Spinal cord (tissue), 10 donors: ENCODE measurements around the gene COPRS. TPM values are rescaled to one million over a fixed set of nuclear protein-coding genes. Genes with fewer than 3 reads are reported as not detected.

Experiments
- DNase-seq, 6 donors: peaks; one replicate each; pipeline versions ENCODE4 v3.0.0 to v3.0.0-alpha.2; 2013 to 2015; ENCODE audit warnings: low spot score in 6 of 6, low read depth in 4 of 6
- H3K27ac ChIP-seq: one replicate; pipeline ENCODE4 v1.5.1; 2013; ENCODE audit warnings: low read depth, low read length, control low read depth
- H3K27me3 ChIP-seq: one replicate; pipeline ENCODE4 v1.6.1; 2013; ENCODE audit warnings: low read length; ENCODE audit not compliant: control insufficient read depth, insufficient read depth
- H3K36me3 ChIP-seq: one replicate; pipeline ENCODE4 v1.6.1; 2013; ENCODE audit warnings: low read length; ENCODE audit not compliant: control insufficient read depth, insufficient read depth
- H3K4me1 ChIP-seq: one replicate; pipeline ENCODE4 v1.6.1; 2013; ENCODE audit warnings: low read length; ENCODE audit not compliant: control insufficient read depth, insufficient read depth
- H3K4me3 ChIP-seq: one replicate; pipeline ENCODE4 v1.5.1; 2013; ENCODE audit warnings: low read depth, low read length, control low read depth
- H3K9me3 ChIP-seq: one replicate; pipeline ENCODE4 v1.6.1; 2013; ENCODE audit warnings: low read length; ENCODE audit not compliant: control insufficient read depth, insufficient read depth
- WGBS: methylation state at CpG from one replicate; pipeline ENCODE4 v1.1.5; 2013; ENCODE audit warnings: missing lambda C conversion rate; ENCODE audit not compliant: insufficient coverage; 5-methylcytosine and 5-hydroxymethylcytosine counted together
- long read RNA-seq, 4 donors: transcript quantifications; one replicate each; lab custom pipeline, GENCODE V29; 2026
- polyA plus RNA-seq, 2 donors: library from polyadenylated mRNA; unstranded; fragments of 120-200 nt; gene quantifications; one replicate each; pipeline ENCODE4 v1.2.1, GENCODE V29; 2013; ENCODE audit not compliant: insufficient read length in 2 of 2
- total RNA-seq, 2 donors: library from RNA; depleted of rRNA in 1 of 2; stranded (reverse); fragments of 120-200 nt in 1 of 2; fragments of >200 nt in 1 of 2; gene quantifications; one replicate each; pipeline versions ENCODE4 v1.2.3 to v1.2.4, GENCODE V29; 2013 to 2014
- donor health status: healthy.

Gene COPRS
- total RNA-seq: 10 to 100 TPM; 36.6 to 97.4 TPM
- polyA plus RNA-seq: 10 to 100 TPM; 86.7 to 91.3 TPM
- long read RNA-seq, donor 1, transcript COPRS-201 (4 exons, 968 nt): major isoform, 71 of 90 reads
- long read RNA-seq, donor 1, partial matches to known transcripts: 14 of 90 reads
- long read RNA-seq, donor 1, other reads (novel, unspliced or antisense): 5 of 90 reads
- long read RNA-seq, donor 2, transcript COPRS-201 (4 exons, 968 nt): major isoform, 19 of 28 reads
- long read RNA-seq, donor 2, partial matches to known transcripts: 9 of 28 reads
- long read RNA-seq, donor 2, other reads (novel, unspliced or antisense): 0 of 28 reads
- long read RNA-seq, donor 3, transcript COPRS-201 (4 exons, 968 nt): major isoform, 29 of 40 reads
- long read RNA-seq, donor 3, partial matches to known transcripts: 11 of 40 reads
- long read RNA-seq, donor 3, other reads (novel, unspliced or antisense): 0 of 40 reads
- long read RNA-seq, donor 4, transcript COPRS-201 (4 exons, 968 nt): major isoform, 26 of 36 reads
- long read RNA-seq, donor 4, partial matches to known transcripts: 10 of 36 reads
- long read RNA-seq, donor 4, other reads (novel, unspliced or antisense): 0 of 36 reads

GRCh38 chr17:31858642-31859486 lies at the start of gene COPRS:
Gene COPRS (minus strand): TSS chr17:31859244. CDS start chr17:31859199, 45 bp downstream.
- H3K4me3 ChIP-seq: peak within 1 kb of the TSS; percentile 59
- DNase-seq: peak; percentile 29 to 93 (median 70)
- WGBS: under 1% methylated on average over 82 of the region's 100 CpGs
- H3K27ac ChIP-seq: peak within 1 kb of the TSS; percentile 29
- H3K4me1 ChIP-seq: peaks cover 15% of the 10 kb centered on the region
- no peaks in the 10 kb centered on the region for H3K27me3 ChIP-seq
- no peaks in the 10 kb centered on the region for H3K9me3 ChIP-seq
- H3K36me3 ChIP-seq: peaks cover 25% of the 10 kb centered on the region

DNA sequence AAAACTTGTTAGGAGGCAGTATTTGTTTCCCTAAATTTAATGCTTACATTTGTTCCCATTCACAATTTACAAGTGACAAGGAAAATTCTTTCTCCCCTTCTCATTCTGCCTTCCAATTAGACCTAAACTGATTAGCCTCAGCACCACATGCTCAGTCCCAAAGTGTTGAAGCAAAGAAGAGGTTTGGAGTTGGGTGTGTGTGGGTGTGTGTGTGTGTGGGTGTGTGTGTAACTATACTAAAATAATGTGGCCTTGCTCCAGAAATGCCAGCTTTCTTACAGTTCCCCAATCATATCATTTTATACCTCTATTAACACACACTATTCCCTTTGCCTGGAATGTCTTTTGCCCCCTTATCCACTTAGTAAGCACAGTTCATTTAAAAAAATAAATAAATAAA lies 49.3 kb upstream of the COPRS start:
- H3K27ac ChIP-seq: no peak overlapping the region
- H3K9me3 ChIP-seq: no peaks in the 10 kb centered on the region
- H3K36me3 ChIP-seq: no peaks in the 10 kb centered on the region
- no peaks in the 10 kb centered on the region for H3K27me3 ChIP-seq
- no peak for DNase-seq
- H3K4me1 ChIP-seq: no peaks in the 10 kb centered on the region
- no peak overlapping the region for H3K4me3 ChIP-seq

GRCh38 chr17:31907342-31907962 lies 48.4 kb upstream of the COPRS start:
- WGBS: 11% methylated on average over 3 of the region's 7 CpGs
- Histone ChIP-seq H3K27ac (no peak overlapping the region), H3K4me3 (no peak overlapping the region), H3K4me1 (no peaks in the 10 kb centered on the region), H3K36me3 (no peaks in the 10 kb centered on the region), H3K9me3 (no peaks in the 10 kb centered on the region), H3K27me3 (no peaks in the 10 kb centered on the region)
- DNase-seq: peak in 4 of 6 donors; percentile 17 to 71 (median 50)

DNA sequence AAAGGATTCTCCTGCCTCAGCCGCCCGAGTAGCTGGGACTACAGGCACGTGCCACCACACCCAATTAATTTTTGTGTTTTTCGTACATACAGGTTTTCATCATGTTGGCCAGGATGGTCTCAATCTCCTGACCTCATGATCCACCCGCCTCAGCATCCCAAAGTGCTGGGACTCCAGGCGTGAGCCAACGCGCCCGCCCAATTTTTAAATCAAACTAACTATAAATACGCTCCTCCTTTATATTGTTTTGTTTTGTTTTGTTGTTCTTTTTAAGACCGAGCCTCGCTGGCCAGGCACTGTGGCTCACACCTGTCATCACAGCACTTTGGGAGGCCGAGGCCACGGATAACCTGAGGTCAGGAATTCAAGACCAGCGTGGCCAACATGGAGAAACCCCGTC lies 44.4 kb upstream of the COPRS start:
- no peak overlapping the region for H3K27ac ChIP-seq
- no peaks in the 10 kb centered on the region for H3K27me3 ChIP-seq
- H3K4me1 ChIP-seq: peaks cover 3% of the 10 kb centered on the region
- no peaks in the 10 kb centered on the region for H3K9me3 ChIP-seq
- WGBS: 93% methylated on average over 5 of the region's 16 CpGs
- peaks cover 10% of the 10 kb centered on the region for H3K36me3 ChIP-seq
- no peak overlapping the region for H3K4me3 ChIP-seq
- DNase-seq: no peak

DNA sequence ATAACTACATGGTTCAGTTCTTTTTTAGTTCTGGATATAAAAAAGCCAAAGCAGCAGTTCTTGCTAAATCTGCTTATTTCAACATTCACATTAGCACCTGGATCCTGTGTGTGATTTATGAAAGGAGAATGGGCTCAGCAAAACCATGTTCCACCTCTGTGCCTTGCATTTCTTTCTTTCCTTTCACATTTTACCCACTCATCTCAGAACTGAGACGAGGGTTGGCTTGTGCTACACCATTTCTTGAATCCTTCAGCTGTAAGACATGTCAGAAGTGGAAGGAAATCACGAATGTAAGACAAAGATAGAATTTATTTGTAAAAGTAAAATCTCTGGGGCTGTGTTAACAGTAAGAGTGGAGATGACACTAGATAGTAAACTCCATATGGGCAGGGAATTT lies 43.6 kb upstream of the COPRS start:
- H3K27me3 ChIP-seq: no peaks in the 10 kb centered on the region
- peaks cover 3% of the 10 kb centered on the region for H3K4me1 ChIP-seq
- no peaks in the 10 kb centered on the region for H3K9me3 ChIP-seq
- peaks cover 17% of the 10 kb centered on the region for H3K36me3 ChIP-seq
- DNase-seq: no peak
- H3K4me3 ChIP-seq: no peak overlapping the region
- H3K27ac ChIP-seq: no peak overlapping the region
- 100% methylated on average over 1 of the region's 2 CpGs for WGBS

GRCh38 chr17:31900877-31901276 lies 41.8 kb upstream of the COPRS start:
- Histone ChIP-seq H3K9me3 (no peaks in the 10 kb centered on the region), H3K4me1 (peaks cover 3% of the 10 kb centered on the region), H3K4me3 (peak overlapping the region; percentile 94), H3K27ac (no peak overlapping the region), H3K27me3 (no peaks in the 10 kb centered on the region), H3K36me3 (peaks cover 32% of the 10 kb centered on the region)
- DNase-seq: no peak
- WGBS: 5% methylated on average over 3 of the region's 5 CpGs

DNA sequence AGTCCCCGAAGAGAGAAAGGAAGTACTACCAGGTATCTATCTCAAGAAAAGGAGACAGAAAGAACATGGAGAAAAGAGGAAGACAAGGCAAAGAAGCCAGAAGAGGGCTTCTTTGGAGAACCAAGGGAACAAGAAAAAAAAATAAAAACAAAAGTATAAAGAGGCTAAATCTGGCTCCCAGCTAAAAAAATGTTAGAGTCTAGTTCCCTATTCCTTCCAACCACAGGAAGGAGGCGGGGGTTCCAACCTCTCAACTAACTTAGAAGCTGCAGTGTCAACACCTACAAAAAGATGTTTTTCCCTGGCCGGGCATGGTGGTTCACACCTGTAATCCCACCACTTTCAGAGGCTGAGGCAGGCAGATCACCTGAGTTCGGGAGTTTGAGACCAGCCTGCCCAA lies 29.1 kb upstream of the COPRS start:
- H3K27me3 ChIP-seq: no peaks in the 10 kb centered on the region
- H3K27ac ChIP-seq: no peak overlapping the region
- no peak overlapping the region for H3K4me3 ChIP-seq
- H3K9me3 ChIP-seq: no peaks in the 10 kb centered on the region
- no peak for DNase-seq
- peaks cover 65% of the 10 kb centered on the region for H3K36me3 ChIP-seq
- no peaks in the 10 kb centered on the region for H3K4me1 ChIP-seq
- 89% methylated on average over 1 of the region's 4 CpGs for WGBS

DNA sequence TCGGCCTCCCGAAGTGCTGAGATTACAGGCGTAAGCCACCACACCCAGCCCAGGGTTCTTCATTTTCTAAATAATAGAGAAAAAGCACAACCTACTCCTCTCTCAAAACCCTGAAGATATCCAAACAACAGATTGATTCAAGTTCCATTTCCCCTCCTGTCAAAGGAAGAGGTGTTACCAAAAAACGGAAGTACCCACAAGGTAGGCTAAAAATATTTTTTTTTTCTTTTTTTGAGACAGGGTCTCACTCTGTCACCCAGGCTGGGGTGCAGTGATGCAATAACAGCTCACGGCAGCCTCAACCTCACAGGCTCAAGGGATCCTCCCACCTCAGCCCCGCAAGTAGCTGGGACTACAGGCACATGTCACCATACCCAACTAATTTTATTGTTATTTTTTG lies 23.5 kb upstream of the COPRS start:
- peaks cover 64% of the 10 kb centered on the region for H3K36me3 ChIP-seq
- H3K27ac ChIP-seq: no peak overlapping the region
- no peaks in the 10 kb centered on the region for H3K4me1 ChIP-seq
- H3K27me3 ChIP-seq: no peaks in the 10 kb centered on the region
- WGBS: 100% methylated on average over 3 of the region's 6 CpGs
- no peak for DNase-seq
- no peaks in the 10 kb centered on the region for H3K9me3 ChIP-seq
- H3K4me3 ChIP-seq: no peak overlapping the region

DNA sequence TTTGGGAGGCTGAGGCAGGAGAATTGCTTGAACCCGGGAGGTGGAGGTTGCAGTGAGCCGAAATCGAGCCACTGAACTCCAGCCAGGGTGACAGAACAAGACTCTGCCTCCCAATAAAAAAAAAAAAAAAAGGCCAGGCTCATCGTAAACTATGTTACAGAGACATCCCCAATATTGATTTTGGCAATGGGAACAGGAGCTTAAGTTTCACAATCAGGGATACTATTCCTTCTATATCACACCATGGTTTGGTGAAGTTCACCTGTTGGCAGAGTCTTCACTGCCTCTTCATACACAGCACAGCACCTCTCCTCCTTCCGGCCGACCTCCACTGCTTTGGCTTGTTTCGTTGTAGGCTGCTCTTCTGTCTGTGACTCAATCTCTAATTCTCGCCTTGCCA lies 21.3 kb upstream of the COPRS start:
- 96% methylated on average over 4 of the region's 8 CpGs for WGBS
- no peaks in the 10 kb centered on the region for H3K4me1 ChIP-seq
- H3K36me3 ChIP-seq: peaks cover 66% of the 10 kb centered on the region
- H3K4me3 ChIP-seq: no peak overlapping the region
- no peaks in the 10 kb centered on the region for H3K27me3 ChIP-seq
- DNase-seq: no peak
- H3K9me3 ChIP-seq: no peaks in the 10 kb centered on the region
- no peak overlapping the region for H3K27ac ChIP-seq
